Calu3 (cell line): ENCODE results near the gene GNGT1. TPM values are rescaled to one million over a fixed set of nuclear protein-coding genes. Genes with fewer than 3 reads are reported as not detected.

Experiments
- BruUV-seq: library from RNA; stranded (reverse); fragments of 400-500 nt; replicated peaks from 2 replicates; lab custom pipeline; 2021; lab: Mats Ljungman, UMichigan
- CTCF ChIA-PET: fragments of 300-600 bp; sonication (Branson Sonifier 250); formaldehyde crosslinking; loops from one replicate; lab custom pipeline; 2022; ENCODE audit warnings: antibody characterized with exemption; lab: Charles Lee
- DNase-seq: peaks from one replicate; pipeline ENCODE4 v3.0.0; 2022
- H3K27ac Mint-ChIP-seq: one replicate; pipeline ENCODE4 v1.8.0; 2022; ENCODE audit warnings: mixed read lengths; ENCODE audit not compliant: unreplicated experiment
- H3K27me3 Mint-ChIP-seq: one replicate; pipeline ENCODE4 v1.8.0; 2022; ENCODE audit warnings: mixed read lengths; ENCODE audit not compliant: unreplicated experiment
- H3K36me3 Mint-ChIP-seq: one replicate; pipeline ENCODE4 v1.8.0; 2022; ENCODE audit warnings: mild to moderate bottlenecking, moderate library complexity, mixed read lengths; ENCODE audit not compliant: insufficient read depth, unreplicated experiment
- H3K4me1 Mint-ChIP-seq: one replicate; pipeline ENCODE4 v1.8.0; 2022; ENCODE audit warnings: mild to moderate bottlenecking, low read depth, mixed read lengths; ENCODE audit not compliant: unreplicated experiment
- H3K4me3 Mint-ChIP-seq: one replicate; pipeline ENCODE4 v1.8.0; 2022; ENCODE audit warnings: mild to moderate bottlenecking, low read depth, moderate library complexity, mixed read lengths; ENCODE audit not compliant: unreplicated experiment
- H3K9me3 Mint-ChIP-seq: one replicate; pipeline ENCODE4 v1.8.0; 2022; ENCODE audit warnings: low read depth, mixed read lengths; ENCODE audit not compliant: unreplicated experiment
- intact Hi-C: fragments of 100-400 bp; cut with micrococcal nuclease; formaldehyde crosslinking; loops from one replicate; pipeline ENCODE4 v1.10.0; 2022; ENCODE audit not compliant: unreplicated experiment
- total RNA-seq: library from RNA; stranded (reverse); gene quantifications from 2 replicates; pipeline ENCODE4 v1.2.3, GENCODE V29; 2022
- TF ChIP-seq, protein P1 (sequence below): fragments of 200-600 bp; IDR thresholded peaks from one replicate; pipeline ENCODE4 v1.8.0; 2022; ENCODE audit warnings: antibody characterized with exemption; ENCODE audit not compliant: unreplicated experiment

GNGT1 gene
- total RNA-seq, 1 experiment from 2014 or later: not detected

- Mint-ChIP-seq H3K36me3 (no peaks in the 10 kb centered on the region), H3K27me3 (no peaks in the 10 kb centered on the region), H3K4me1 (no peaks in the 10 kb centered on the region), H3K4me3 (no peak overlapping the region), H3K9me3 (no peaks in the 10 kb centered on the region), H3K27ac (no peak overlapping the region)
- intact Hi-C loops: no loop called here
- CTCF ChIA-PET: no interaction called here
- no peak for DNase-seq
- BruUV-seq: no TSS peak
- TF ChIP-seq, protein P1, sequence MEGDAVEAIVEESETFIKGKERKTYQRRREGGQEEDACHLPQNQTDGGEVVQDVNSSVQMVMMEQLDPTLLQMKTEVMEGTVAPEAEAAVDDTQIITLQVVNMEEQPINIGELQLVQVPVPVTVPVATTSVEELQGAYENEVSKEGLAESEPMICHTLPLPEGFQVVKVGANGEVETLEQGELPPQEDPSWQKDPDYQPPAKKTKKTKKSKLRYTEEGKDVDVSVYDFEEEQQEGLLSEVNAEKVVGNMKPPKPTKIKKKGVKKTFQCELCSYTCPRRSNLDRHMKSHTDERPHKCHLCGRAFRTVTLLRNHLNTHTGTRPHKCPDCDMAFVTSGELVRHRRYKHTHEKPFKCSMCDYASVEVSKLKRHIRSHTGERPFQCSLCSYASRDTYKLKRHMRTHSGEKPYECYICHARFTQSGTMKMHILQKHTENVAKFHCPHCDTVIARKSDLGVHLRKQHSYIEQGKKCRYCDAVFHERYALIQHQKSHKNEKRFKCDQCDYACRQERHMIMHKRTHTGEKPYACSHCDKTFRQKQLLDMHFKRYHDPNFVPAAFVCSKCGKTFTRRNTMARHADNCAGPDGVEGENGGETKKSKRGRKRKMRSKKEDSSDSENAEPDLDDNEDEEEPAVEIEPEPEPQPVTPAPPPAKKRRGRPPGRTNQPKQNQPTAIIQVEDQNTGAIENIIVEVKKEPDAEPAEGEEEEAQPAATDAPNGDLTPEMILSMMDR: no peak
Observed at GRCh38 chr7:93862651-93863050, 43.7 kb upstream of the GNGT1 start.

DNA sequence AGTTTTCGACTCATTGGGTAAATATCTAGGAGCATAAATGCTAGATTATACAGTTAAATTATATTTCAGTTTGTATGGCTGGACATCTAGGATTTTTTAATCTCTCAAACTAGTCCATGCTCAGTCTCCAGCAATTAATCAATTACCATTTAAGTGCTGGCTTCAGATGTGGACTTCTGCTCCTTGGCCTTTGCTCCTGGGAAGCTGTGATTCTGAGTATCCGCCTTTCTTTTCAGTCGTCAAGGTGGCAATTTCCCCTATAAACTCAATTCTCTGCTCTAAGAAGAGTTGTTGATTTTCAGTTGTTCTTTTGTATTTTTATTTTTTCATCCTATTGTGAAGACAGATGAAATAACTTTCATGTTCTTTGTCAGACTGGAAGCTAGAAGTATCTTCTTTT lies 39.5 kb upstream of the GNGT1 start:
- no peak overlapping the region for H3K4me3 Mint-ChIP-seq
- no TSS peak for BruUV-seq
- intact Hi-C loops: no loop called here
- TF ChIP-seq, protein P1: no peak
- H3K27ac Mint-ChIP-seq: no peak overlapping the region
- DNase-seq: no peak
- H3K4me1 Mint-ChIP-seq: no peaks in the 10 kb centered on the region
- no peaks in the 10 kb centered on the region for H3K36me3 Mint-ChIP-seq
- no peaks in the 10 kb centered on the region for H3K27me3 Mint-ChIP-seq
- no peaks in the 10 kb centered on the region for H3K9me3 Mint-ChIP-seq
- CTCF ChIA-PET: no interaction called here

GRCh38 chr7:93873998-93874574 lies 32.3 kb upstream of the GNGT1 start:
- no peak overlapping the region for H3K4me3 Mint-ChIP-seq
- no peaks in the 10 kb centered on the region for H3K27me3 Mint-ChIP-seq
- CTCF ChIA-PET: no interaction called here
- no peak for DNase-seq
- H3K27ac Mint-ChIP-seq: no peak overlapping the region
- no peaks in the 10 kb centered on the region for H3K9me3 Mint-ChIP-seq
- H3K36me3 Mint-ChIP-seq: no peaks in the 10 kb centered on the region
- H3K4me1 Mint-ChIP-seq: no peaks in the 10 kb centered on the region
- TF ChIP-seq, protein P1: no peak
- BruUV-seq: no TSS peak
- intact Hi-C loops: no loop called here

DNA sequence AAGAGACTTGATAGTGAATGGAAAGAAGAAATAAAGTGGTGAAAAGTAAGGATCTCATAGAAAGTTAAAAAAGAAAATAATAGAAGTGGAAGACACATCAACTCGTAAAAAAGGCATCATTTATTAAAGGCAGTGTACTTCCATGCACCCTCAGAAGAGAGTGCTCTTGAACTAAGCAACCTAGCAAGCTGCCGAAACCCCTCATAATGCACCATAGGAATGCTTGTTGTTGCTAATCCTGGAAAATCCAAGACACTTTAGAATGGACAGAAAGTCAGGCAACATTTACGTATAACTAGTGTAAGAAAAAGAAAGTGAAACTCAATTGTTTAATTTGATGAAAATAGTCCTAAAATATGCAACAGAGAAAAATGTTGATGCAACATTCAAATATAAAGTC lies 28.6 kb upstream of the GNGT1 start:
- TF ChIP-seq, protein P1: no peak
- Mint-ChIP-seq H3K9me3 (peaks cover 3% of the 10 kb centered on the region), H3K27ac (no peak overlapping the region), H3K4me1 (no peaks in the 10 kb centered on the region), H3K36me3 (peaks cover under 1% of the 10 kb centered on the region), H3K27me3 (no peaks in the 10 kb centered on the region), H3K4me3 (no peak overlapping the region)
- no peak for DNase-seq
- CTCF ChIA-PET: no interaction called here
- no TSS peak for BruUV-seq
- intact Hi-C loops: no loop called here
